ENCODE data around the gene AARS2.

The AARS2 gene

GRCh38 chr6:44256775-44257024, 56.4 kb downstream of the AARS2 start:
- DNase-seq (ENCODE audit: low read depth), result no peak
- TF ChIP-seq CTCF (conservative IDR thresholded peaks at IDR 0.05; ENCODE audit: low read depth, low read length), result no peak

GRCh38 chr6:44255871-44256774, 57.0 kb downstream of the AARS2 start:
- DNase-seq (ENCODE audit: low read depth), result no peak
- no peak for TF ChIP-seq CTCF (conservative IDR thresholded peaks at IDR 0.05; ENCODE audit: low read depth, low read length)
- H3K4me3 ChIP-seq (ENCODE audit: low read depth, low read length), result peak overlapping the region; percentile 90

More at GRCh38 chr6:44256775-44257024, 56.4 kb downstream of the AARS2 start:
- H3K4me3 ChIP-seq (ENCODE audit: low read depth, low read length), result peak overlapping the region; percentile 90

GRCh38 chr6:44255105-44255808, 57.9 kb downstream of the AARS2 start:
- no peak for DNase-seq (ENCODE audit: low read depth)
- TF ChIP-seq CTCF (conservative IDR thresholded peaks at IDR 0.05; ENCODE audit: low read depth, low read length), result no peak
- H3K4me3 ChIP-seq (ENCODE audit: low read depth, low read length), result peak overlapping the region; percentile 90

- H3K4me3 ChIP-seq (ENCODE audit: low read depth, low read length), result no peak overlapping the region
Measured at GRCh38 chr6:44254191-44255104, 58.7 kb downstream of the AARS2 start.

GRCh38 chr6:44253307-44254101, 59.6 kb downstream of the AARS2 start:
- peak; percentile 42 for DNase-seq (ENCODE audit: low read depth)
- peak; percentile 66 for TF ChIP-seq CTCF (conservative IDR thresholded peaks at IDR 0.05; ENCODE audit: low read depth, low read length)
- H3K4me3 ChIP-seq (ENCODE audit: low read depth, low read length), result no peak overlapping the region

More at GRCh38 chr6:44254191-44255104, 58.7 kb downstream of the AARS2 start:
- DNase-seq (ENCODE audit: low read depth), result no peak
- TF ChIP-seq CTCF (conservative IDR thresholded peaks at IDR 0.05; ENCODE audit: low read depth, low read length), result no peak

Data from choroid plexus epithelial cell (primary cell).